ENCODE results near the gene SKP1.

SKP1 gene

GRCh38 chr5:134145779-134146581 is 30.8 kb downstream of the SKP1 start:
- Histone ChIP-seq H3K27ac (ENCODE audit: low read depth, low read length) (no peak overlapping the region), H3F3A (ENCODE audit: control insufficient read depth, insufficient read depth) (peaks cover 4% of the 10 kb centered on the region; the same call in 1 of the 2 replicates), H3K27me3 (ENCODE audit: control insufficient read depth, low read length) (no peaks in the 10 kb centered on the region), H4K20me1 (ENCODE audit: control insufficient read depth, insufficient read depth, low read depth, low read length) (peaks cover 9% of the 10 kb centered on the region; the same call in 1 of the 2 replicates), H3K9me3 (ENCODE audit: control insufficient read depth, insufficient read depth, low read length) (no peaks in the 10 kb centered on the region), H3K9me2 (replicated peaks; ENCODE audit: control insufficient read depth, low read length) (no peaks in the 10 kb centered on the region), H3K4me3 (ENCODE audit: low read length) (no peak overlapping the region), H3K36me3 (ENCODE audit: control insufficient read depth, low read length) (peaks cover 52% of the 10 kb centered on the region), H3K4me2 (ENCODE audit: low read length) (no peak overlapping the region), H3K4me1 (ENCODE audit: control insufficient read depth, low read length) (no peaks in the 10 kb centered on the region), H3K79me2 (ENCODE audit: control insufficient read depth, low read length) (peaks cover 14% of the 10 kb centered on the region)
- TF ChIP-seq EZH2phosphoT487 (IDR thresholded peaks at IDR 0.05; ENCODE audit: borderline replicate concordance, low read length), result no peak
- peak; percentile 91 for TF ChIP-seq CTCF (IDR thresholded peaks at IDR 0.05; ENCODE audit: low read depth, low read length, poor library complexity, severe bottlenecking)

- no peak for TF ChIP-seq EZH2phosphoT487 (IDR thresholded peaks at IDR 0.05; ENCODE audit: borderline replicate concordance, low read length)
- H3K27ac ChIP-seq (ENCODE audit: low read depth, low read length), result no peak overlapping the region
- H3K27me3 ChIP-seq (ENCODE audit: control insufficient read depth, low read length), result no peaks in the 10 kb centered on the region
- H4K20me1 ChIP-seq (ENCODE audit: control insufficient read depth, insufficient read depth, low read depth, low read length), result peaks cover 9% of the 10 kb centered on the region; the same call in 1 of the 2 replicates
- peaks cover 49% of the 10 kb centered on the region for H3K36me3 ChIP-seq (ENCODE audit: control insufficient read depth, low read length)
- H3K9me3 ChIP-seq (ENCODE audit: control insufficient read depth, insufficient read depth, low read length), result no peaks in the 10 kb centered on the region
- no peaks in the 10 kb centered on the region for H3K9me2 ChIP-seq (replicated peaks; ENCODE audit: control insufficient read depth, low read length)
- no peak overlapping the region for H3K4me2 ChIP-seq (ENCODE audit: low read length)
- peaks cover 4% of the 10 kb centered on the region; the same call in 1 of the 2 replicates for H3K4me1 ChIP-seq (ENCODE audit: control insufficient read depth, low read length)
- peaks cover 4% of the 10 kb centered on the region; the same call in 1 of the 2 replicates for H3F3A ChIP-seq (ENCODE audit: control insufficient read depth, insufficient read depth)
- no peak overlapping the region for H3K4me3 ChIP-seq (ENCODE audit: low read length)
- H3K79me2 ChIP-seq (ENCODE audit: control insufficient read depth, low read length), result peaks cover 14% of the 10 kb centered on the region
Measured at GRCh38 chr5:134145041-134145757, 31.6 kb downstream of the SKP1 start.

- Histone ChIP-seq H3K27ac (ENCODE audit: low read depth, low read length) (no peak overlapping the region), H3F3A (ENCODE audit: control insufficient read depth, insufficient read depth) (peaks cover 4% of the 10 kb centered on the region; the same call in 1 of the 2 replicates)
Measured at GRCh38 chr5:134143944-134144941, 32.5 kb downstream of the SKP1 start.

More at GRCh38 chr5:134143944-134144941, 32.5 kb downstream of the SKP1 start:
- peaks cover 4% of the 10 kb centered on the region; the same call in 1 of the 2 replicates for H3K4me1 ChIP-seq (ENCODE audit: control insufficient read depth, low read length)
- H3K9me2 ChIP-seq (replicated peaks; ENCODE audit: control insufficient read depth, low read length), result no peaks in the 10 kb centered on the region
- H3K4me2 ChIP-seq (ENCODE audit: low read length), result no peak overlapping the region
- peaks cover 9% of the 10 kb centered on the region; the same call in 1 of the 2 replicates for H4K20me1 ChIP-seq (ENCODE audit: control insufficient read depth, insufficient read depth, low read depth, low read length)
- TF ChIP-seq CTCF (IDR thresholded peaks at IDR 0.05; ENCODE audit: low read depth, low read length, poor library complexity, severe bottlenecking) (no peak), EZH2phosphoT487 (IDR thresholded peaks at IDR 0.05; ENCODE audit: borderline replicate concordance, low read length) (no peak)
- H3K9me3 ChIP-seq (ENCODE audit: control insufficient read depth, insufficient read depth, low read length), result no peaks in the 10 kb centered on the region
- peaks cover 14% of the 10 kb centered on the region for H3K79me2 ChIP-seq (ENCODE audit: control insufficient read depth, low read length)
- H3K36me3 ChIP-seq (ENCODE audit: control insufficient read depth, low read length), result peaks cover 45% of the 10 kb centered on the region
- no peaks in the 10 kb centered on the region for H3K27me3 ChIP-seq (ENCODE audit: control insufficient read depth, low read length)
- no peak overlapping the region for H3K4me3 ChIP-seq (ENCODE audit: low read length)

Data from DOHH2 (cell line).